WERI-Rb-1 (cell line): ENCODE results near the gene GRB14.

Experiments used
- DNase-seq: peaks from one replicate; pipeline ENCODE4 v3.0.0-alpha.2; 2020
- H3K27ac ChIP-seq: fragments of 250-450 bp; sonication (Bioruptor Pico); 2 replicates; pipeline ENCODE4 v1.5.1; 2020; ENCODE audit warnings: mild to moderate bottlenecking, moderate library complexity
- H3K27me3 ChIP-seq: fragments of 250-450 bp; sonication (Bioruptor Pico); 2 replicates; pipeline ENCODE4 v1.5.1; 2021; ENCODE audit warnings: mild to moderate bottlenecking, low read depth, moderate library complexity; ENCODE audit not compliant: insufficient read depth, severe bottlenecking
- H3K36me3 ChIP-seq: fragments of 250-450 bp; sonication (Bioruptor Pico); 2 replicates; pipeline ENCODE4 v1.5.1; 2020; ENCODE audit warnings: mild to moderate bottlenecking, moderate library complexity
- H3K4me3 ChIP-seq: 2 replicates; pipeline ENCODE4 v1.5.1; 2011; ENCODE audit warnings: low read depth, mild to moderate bottlenecking, control low read depth, low read length
- H3K9me3 ChIP-seq: fragments of 250-450 bp; sonication (Bioruptor Pico); 2 replicates; pipeline ENCODE4 v1.5.1; 2021; ENCODE audit warnings: mild to moderate bottlenecking, moderate library complexity; ENCODE audit not compliant: severe bottlenecking
- CTCF ChIP-seq: IDR thresholded peaks from 2 replicates; pipeline ENCODE4 v1.5.1; 2011; ENCODE audit warnings: low read depth, mild to moderate bottlenecking, control low read depth, inconsistent platforms, low read length

GRB14 gene

GRCh38 chr2:164622338-164623106, 1.2 kb upstream of the GRB14 start:
- H3K9me3 ChIP-seq = no peaks in the 10 kb centered on the region
- no peak overlapping the region; the same call in 1 of the 2 replicates for H3K27ac ChIP-seq
- H3K36me3 ChIP-seq = no peaks in the 10 kb centered on the region
- no peak overlapping the region for H3K4me3 ChIP-seq
- no peak for DNase-seq
- TF ChIP-seq CTCF = no peak
- no peaks in the 10 kb centered on the region for H3K27me3 ChIP-seq

GRCh38 chr2:164621764-164622105, 453 bp upstream of the GRB14 start:
- Histone ChIP-seq H3K36me3 (no peaks in the 10 kb centered on the region), H3K27ac (peak overlapping the region; percentile 65), H3K9me3 (no peaks in the 10 kb centered on the region), H3K4me3 (peak overlapping the region; percentile 77), H3K27me3 (no peaks in the 10 kb centered on the region)
- DNase-seq = peak; percentile 24
- TF ChIP-seq CTCF = no peak

- Histone ChIP-seq H3K4me3 (peak overlapping the region; percentile 77), H3K27ac (peak overlapping the region; percentile 65), H3K36me3 (no peaks in the 10 kb centered on the region), H3K9me3 (no peaks in the 10 kb centered on the region), H3K27me3 (no peaks in the 10 kb centered on the region)
- DNase-seq = no peak
- no peak for TF ChIP-seq CTCF
These were observed 825 bp downstream of the GRB14 start for GRCh38 chr2:164620457-164620856.

- DNase-seq = no peak
- Histone ChIP-seq H3K27me3 (no peaks in the 10 kb centered on the region), H3K36me3 (no peaks in the 10 kb centered on the region), H3K9me3 (no peaks in the 10 kb centered on the region), H3K27ac (no peak overlapping the region), H3K4me3 (no peak overlapping the region)
- no peak for TF ChIP-seq CTCF
These were observed 3.8 kb downstream of the GRB14 start for GRCh38 chr2:164617466-164617865.

GRCh38 chr2:164613321-164613982, 7.8 kb downstream of the GRB14 start:
- Histone ChIP-seq H3K27me3 (no peaks in the 10 kb centered on the region), H3K9me3 (no peaks in the 10 kb centered on the region), H3K4me3 (no peak overlapping the region), H3K27ac (no peak overlapping the region), H3K36me3 (no peaks in the 10 kb centered on the region)
- TF ChIP-seq CTCF = no peak
- DNase-seq = no peak

GRCh38 chr2:164609790-164610189, 11.5 kb downstream of the GRB14 start:
- no peaks in the 10 kb centered on the region for H3K27me3 ChIP-seq
- no peak for DNase-seq
- no peaks in the 10 kb centered on the region for H3K9me3 ChIP-seq
- TF ChIP-seq CTCF = no peak
- no peak overlapping the region for H3K4me3 ChIP-seq
- H3K27ac ChIP-seq = no peak overlapping the region
- H3K36me3 ChIP-seq = no peaks in the 10 kb centered on the region
